Cardiac fibroblast (primary cell): ENCODE data around the gene BCL3.

ENCODE experiments used
- DNase-seq, 2 donors: peaks; one replicate each; pipeline versions ENCODE4 v3.0.0 to v3.0.0-alpha.2; 2010; ENCODE audit warnings: low read depth in 2 of 2
- H3K4me3 ChIP-seq, 2 donors: replicated peaks in 1 of 2; 1 replicate in 1 of 2; 2 replicates in 1 of 2; pipeline ENCODE4 v1.5.1; 2011; ENCODE audit warnings: low read depth in 2 of 2, low read length in 2 of 2, mild to moderate bottlenecking in 2 of 2, moderate library complexity in 1 of 2
- TF ChIP-seq, protein P1 (sequence below): IDR thresholded peaks from one replicate; pipeline ENCODE4 v1.5.1; 2011; ENCODE audit warnings: low read depth, mild to moderate bottlenecking, low read length, inconsistent platforms

The BCL3 gene

DNA sequence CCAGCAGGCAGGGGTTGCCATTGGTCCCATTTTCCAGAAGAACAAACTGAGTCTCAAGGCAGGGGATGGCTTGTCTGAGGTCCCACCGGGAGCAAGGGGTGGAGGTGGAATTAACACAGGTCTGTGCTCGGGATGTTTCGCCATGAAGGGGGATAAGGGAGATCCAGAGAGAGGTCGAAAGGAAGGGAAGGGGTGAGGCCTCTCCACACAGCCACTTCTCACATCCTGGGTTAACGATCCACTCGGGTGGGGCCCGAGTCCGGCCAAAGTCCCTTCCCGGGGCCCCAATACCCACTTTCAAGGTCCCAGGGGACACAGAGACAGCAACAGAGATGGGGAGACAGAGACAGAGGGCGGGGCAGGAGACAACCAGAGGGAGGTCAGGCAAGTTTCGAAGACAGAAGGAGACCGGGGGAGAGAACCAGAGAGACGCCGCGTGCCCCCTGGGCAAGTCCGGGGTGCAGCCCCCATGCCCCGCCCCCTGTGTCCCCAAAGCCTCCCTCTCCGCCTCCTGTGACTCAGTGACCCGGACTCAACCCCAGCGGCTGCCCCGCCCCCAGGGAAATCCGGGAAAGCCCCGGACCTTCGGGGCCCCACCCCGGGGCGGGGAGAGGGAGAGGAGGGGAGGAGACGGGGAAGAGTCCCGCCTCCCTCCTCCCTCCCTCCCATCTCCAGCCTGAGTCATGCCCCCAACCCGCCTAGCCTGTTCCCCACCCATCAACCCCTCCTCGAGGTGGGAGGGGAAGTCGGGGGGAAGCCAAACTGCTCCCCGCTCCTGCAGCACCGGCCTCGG, 1.4 kb upstream of the BCL3 start:
- H3K4me3 ChIP-seq, result peak overlapping the region; percentile 43 to 78
- TF ChIP-seq, protein P1, sequence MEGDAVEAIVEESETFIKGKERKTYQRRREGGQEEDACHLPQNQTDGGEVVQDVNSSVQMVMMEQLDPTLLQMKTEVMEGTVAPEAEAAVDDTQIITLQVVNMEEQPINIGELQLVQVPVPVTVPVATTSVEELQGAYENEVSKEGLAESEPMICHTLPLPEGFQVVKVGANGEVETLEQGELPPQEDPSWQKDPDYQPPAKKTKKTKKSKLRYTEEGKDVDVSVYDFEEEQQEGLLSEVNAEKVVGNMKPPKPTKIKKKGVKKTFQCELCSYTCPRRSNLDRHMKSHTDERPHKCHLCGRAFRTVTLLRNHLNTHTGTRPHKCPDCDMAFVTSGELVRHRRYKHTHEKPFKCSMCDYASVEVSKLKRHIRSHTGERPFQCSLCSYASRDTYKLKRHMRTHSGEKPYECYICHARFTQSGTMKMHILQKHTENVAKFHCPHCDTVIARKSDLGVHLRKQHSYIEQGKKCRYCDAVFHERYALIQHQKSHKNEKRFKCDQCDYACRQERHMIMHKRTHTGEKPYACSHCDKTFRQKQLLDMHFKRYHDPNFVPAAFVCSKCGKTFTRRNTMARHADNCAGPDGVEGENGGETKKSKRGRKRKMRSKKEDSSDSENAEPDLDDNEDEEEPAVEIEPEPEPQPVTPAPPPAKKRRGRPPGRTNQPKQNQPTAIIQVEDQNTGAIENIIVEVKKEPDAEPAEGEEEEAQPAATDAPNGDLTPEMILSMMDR, result no peak
- peak; percentile 96 to 98 for DNase-seq

DNA sequence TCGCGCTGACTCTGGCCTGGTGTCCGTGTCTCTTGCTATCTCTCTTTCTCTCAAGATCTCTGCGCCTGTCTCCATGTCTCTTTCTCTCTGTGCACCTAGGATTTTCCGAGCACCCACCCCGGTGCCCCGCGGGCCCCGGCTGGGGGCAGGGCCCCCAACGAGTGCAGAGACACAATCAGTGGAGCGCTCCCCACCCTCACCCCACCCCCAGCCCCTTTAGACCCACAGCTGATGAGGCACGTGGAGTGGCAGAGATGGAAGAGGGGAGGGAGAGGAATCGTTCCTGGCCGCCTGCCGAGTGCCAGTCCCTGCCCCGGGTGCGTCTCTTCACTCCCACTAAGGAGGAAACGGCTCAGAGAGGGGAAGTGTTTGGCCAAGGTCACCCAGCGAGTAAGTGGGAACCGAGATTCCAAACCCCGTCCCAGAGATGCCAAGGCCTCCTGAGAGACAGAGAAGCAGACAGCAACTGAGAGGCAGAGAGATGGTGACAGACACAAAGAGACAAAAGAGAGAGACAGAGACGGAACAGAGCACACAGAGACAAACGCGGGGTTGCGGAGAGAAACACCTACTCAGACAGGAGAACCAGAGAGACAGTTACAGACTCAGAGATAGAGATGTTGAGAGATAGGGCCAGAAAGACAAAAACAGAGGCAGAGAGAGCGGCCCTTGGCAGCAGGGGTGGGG, 626 bp upstream of the BCL3 start:
- TF ChIP-seq, protein P1, result no peak
- peak; percentile 72 to 86 for DNase-seq
- peak overlapping the region; percentile 43 to 78 for H3K4me3 ChIP-seq

DNA sequence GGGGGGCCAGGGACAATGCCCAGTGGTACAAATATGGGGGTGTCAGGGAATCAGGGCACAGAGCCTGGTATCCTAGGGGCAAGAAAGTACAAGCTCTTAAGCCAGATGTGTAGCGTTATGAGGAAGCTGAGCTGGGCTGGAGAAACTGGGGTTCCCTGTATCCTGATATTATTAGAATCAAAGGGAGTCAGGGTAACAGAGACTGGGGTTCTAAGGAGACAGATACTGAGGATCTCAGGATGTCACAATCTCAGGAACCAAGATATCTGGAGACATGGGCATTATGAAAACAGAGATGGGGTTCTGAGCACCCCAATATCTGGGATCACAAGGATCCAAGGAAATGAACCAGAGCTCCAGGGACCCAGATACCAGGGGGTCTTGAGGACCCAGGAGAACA, 784 bp downstream of the BCL3 start:
- TF ChIP-seq, protein P1, result no peak

DNA sequence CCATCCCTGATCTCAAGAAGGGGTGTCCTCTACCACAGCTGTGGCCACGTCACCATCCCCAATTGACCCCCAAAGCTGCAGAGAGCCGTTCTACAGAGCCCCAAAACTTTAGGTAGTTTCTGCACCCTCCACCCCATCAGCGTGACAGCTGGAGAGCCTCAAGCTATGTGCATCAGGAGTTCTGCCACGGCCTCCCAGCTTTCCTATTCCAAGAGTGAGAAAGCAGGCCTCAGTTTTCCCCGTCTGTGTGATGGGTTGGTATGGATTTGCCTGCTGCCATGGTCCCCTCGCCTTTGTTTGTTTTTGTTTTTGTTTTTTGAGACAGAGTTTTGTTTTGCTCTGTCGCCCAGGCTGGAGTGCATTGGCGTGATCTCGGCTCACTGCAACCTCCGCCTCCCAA, 1.5 kb downstream of the BCL3 start:
- TF ChIP-seq, protein P1, result no peak
- peak overlapping the region; percentile 70 to 78 for H3K4me3 ChIP-seq
- DNase-seq, result no peak

More for the DNA sequence above, 784 bp downstream of the BCL3 start:
- H3K4me3 ChIP-seq, result peak overlapping the region; percentile 70 to 78
- no peak for DNase-seq

- peak overlapping the region; percentile 13 to 54 for H3K4me3 ChIP-seq
- DNase-seq, result no peak
- TF ChIP-seq, protein P1, result no peak
These were observed 3.8 kb downstream of the BCL3 start for GRCh38 chr19:44752123-44752815.

GRCh38 chr19:44752816-44753625, 4.5 kb downstream of the BCL3 start:
- TF ChIP-seq, protein P1, result peak; percentile 10
- peak overlapping the region; percentile 44 to 54 for H3K4me3 ChIP-seq
- DNase-seq, result peak; percentile 97 to 99
